ENCODE measurements around the gene GLB1L. TPM values are rescaled to one million over a fixed set of nuclear protein-coding genes. Genes with fewer than 3 reads are reported as not detected.

Gene GLB1L
- total RNA-seq, 1 donor from 2014 or later, result 11.6 TPM

DNA sequence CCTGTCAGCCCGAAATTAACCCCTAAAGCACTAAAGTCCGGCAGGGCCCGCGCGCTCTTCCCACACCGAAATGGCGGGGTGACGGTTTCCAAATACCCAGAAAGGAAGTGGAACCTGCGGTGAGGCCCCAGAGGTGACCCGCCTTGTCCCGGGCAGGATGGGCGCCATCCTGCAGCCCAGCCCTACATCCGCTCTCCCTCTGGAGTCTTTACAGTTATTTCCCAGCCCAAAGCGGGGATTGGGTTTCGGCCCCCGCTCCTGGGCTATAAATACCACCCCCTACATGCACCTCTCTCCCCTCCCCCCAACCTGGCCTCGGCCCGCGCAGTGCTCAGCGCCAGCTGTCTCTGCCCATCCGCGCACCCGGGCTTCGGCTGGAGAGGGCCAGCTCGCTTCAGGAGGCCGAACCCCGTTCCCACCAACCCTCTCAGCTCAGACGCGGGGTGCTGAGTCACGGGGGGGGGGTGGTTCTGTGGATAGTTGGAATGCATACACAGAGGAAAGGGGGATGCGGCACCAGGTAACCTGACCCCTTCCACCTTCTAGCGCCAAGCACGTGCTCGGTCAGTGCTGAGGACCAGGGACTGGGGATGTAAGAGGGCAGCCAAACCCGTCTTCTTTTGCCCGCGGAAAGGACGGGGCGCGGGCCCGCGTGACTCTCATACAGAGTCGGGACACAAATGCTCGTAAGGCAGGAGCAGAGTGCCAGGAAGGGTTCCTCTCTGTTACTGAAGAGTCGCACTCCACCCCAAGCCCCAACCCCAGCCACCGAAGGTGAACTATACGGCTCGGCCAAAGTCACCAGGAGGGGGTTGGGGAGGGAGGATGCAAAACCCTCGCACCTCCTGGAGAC is 7.9 kb upstream of the GLB1L start, which contains the start of gene TUBA4B:
Gene TUBA4B (plus strand): TSS at position 344 of the 853 bp plus-strand sequence. CDS start 165 bp downstream, at position 509.
- H3K27me3 Mint-ChIP-seq (ENCODE audit: low read depth), result peaks cover 67% of the 10 kb centered on the region
- no peak for DNase-seq (ENCODE audit: low spot score in 2 of 2, unreplicated experiment in 2 of 2)
- no peak within 1 kb of the TSS for H3K27ac Mint-ChIP-seq
- H3K9me3 Mint-ChIP-seq, result no peaks in the 10 kb centered on the region
- peak within 1 kb of the TSS; percentile 57 for H3K4me3 Mint-ChIP-seq
- H3K36me3 Mint-ChIP-seq, result no peaks in the 10 kb centered on the region
- peaks cover 28% of the 10 kb centered on the region for H3K4me1 Mint-ChIP-seq
- TF ChIP-seq, protein P1, sequence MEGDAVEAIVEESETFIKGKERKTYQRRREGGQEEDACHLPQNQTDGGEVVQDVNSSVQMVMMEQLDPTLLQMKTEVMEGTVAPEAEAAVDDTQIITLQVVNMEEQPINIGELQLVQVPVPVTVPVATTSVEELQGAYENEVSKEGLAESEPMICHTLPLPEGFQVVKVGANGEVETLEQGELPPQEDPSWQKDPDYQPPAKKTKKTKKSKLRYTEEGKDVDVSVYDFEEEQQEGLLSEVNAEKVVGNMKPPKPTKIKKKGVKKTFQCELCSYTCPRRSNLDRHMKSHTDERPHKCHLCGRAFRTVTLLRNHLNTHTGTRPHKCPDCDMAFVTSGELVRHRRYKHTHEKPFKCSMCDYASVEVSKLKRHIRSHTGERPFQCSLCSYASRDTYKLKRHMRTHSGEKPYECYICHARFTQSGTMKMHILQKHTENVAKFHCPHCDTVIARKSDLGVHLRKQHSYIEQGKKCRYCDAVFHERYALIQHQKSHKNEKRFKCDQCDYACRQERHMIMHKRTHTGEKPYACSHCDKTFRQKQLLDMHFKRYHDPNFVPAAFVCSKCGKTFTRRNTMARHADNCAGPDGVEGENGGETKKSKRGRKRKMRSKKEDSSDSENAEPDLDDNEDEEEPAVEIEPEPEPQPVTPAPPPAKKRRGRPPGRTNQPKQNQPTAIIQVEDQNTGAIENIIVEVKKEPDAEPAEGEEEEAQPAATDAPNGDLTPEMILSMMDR (IDR thresholded peaks at IDR 0.05; ENCODE audit: unreplicated experiment), result no peak

DNA sequence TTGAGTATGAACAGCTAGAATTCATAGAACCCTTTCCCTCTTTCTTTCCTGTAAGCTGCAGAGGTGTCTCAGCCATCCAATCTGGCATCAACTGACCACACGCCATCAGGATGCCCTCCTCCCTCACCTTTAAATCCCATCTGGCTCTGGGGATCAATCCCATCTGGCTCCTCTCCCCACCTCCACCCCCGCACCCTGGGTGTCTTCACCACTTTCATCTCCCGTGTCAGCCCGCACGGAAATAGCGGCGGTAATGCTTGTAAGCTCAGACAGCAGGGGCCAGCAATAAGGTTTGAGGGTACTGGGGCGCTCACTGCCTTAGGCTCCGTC is 7.3 kb upstream of the GLB1L start:
- Mint-ChIP-seq H3K27ac (no peak overlapping the region), H3K36me3 (no peaks in the 10 kb centered on the region), H3K4me1 (peaks cover 28% of the 10 kb centered on the region), H3K27me3 (ENCODE audit: low read depth) (peaks cover 66% of the 10 kb centered on the region), H3K4me3 (no peak overlapping the region), H3K9me3 (no peaks in the 10 kb centered on the region)
- TF ChIP-seq, protein P1 (IDR thresholded peaks at IDR 0.05; ENCODE audit: unreplicated experiment), result no peak
- DNase-seq (ENCODE audit: low spot score in 2 of 2, unreplicated experiment in 2 of 2), result no peak

DNA sequence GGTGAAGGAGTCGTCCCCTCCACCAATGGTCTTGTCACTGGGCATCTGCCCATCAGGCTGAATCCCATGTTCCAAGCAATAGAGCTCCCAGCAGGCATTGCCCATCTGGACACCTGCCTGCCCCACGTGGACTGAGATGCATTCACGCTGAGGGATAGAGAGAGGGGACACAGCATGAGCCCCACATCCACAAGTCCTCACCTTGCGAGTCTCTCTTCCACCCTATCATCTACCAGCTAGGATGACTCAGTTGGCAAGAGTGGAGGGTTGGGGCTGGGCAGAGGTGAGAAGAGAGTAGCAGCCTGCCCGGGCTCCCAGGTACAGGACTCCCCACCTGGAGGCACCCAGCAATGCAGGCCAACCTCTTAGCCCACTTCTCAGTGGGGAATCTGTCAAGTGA is 6.8 kb upstream of the GLB1L start:
- Mint-ChIP-seq H3K27ac (no peak overlapping the region), H3K9me3 (no peaks in the 10 kb centered on the region), H3K27me3 (ENCODE audit: low read depth) (peaks cover 66% of the 10 kb centered on the region), H3K4me3 (no peak overlapping the region), H3K36me3 (no peaks in the 10 kb centered on the region), H3K4me1 (peaks cover 28% of the 10 kb centered on the region)
- TF ChIP-seq, protein P1 (IDR thresholded peaks at IDR 0.05; ENCODE audit: unreplicated experiment), result no peak
- no peak for DNase-seq (ENCODE audit: low spot score in 2 of 2, unreplicated experiment in 2 of 2)

DNA sequence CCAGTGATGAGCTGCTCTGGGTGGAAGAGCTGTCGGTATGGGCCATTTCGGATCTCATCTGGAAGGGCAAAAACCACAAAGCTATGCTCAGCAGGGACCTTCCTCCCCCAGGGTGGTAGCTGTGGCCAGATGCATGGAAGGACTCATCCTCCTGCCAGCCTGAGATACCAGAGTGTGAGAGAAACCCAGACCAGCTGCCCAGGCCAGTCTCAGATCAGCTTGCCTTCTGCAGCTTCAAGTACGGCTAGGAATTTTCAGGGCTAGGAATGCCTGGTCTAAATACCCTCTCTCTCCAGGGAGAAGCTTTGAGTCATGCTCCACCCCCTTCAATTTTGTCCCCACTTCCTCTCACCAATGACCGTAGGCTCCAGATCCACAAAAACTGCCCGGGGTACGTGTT is 6.4 kb upstream of the GLB1L start:
- Mint-ChIP-seq H3K27ac (no peak overlapping the region), H3K4me1 (peaks cover 28% of the 10 kb centered on the region), H3K36me3 (no peaks in the 10 kb centered on the region), H3K9me3 (no peaks in the 10 kb centered on the region), H3K4me3 (no peak overlapping the region), H3K27me3 (ENCODE audit: low read depth) (peaks cover 65% of the 10 kb centered on the region)
- no peak for DNase-seq (ENCODE audit: low spot score in 2 of 2, unreplicated experiment in 2 of 2)
- TF ChIP-seq, protein P1 (IDR thresholded peaks at IDR 0.05; ENCODE audit: unreplicated experiment), result no peak

DNA sequence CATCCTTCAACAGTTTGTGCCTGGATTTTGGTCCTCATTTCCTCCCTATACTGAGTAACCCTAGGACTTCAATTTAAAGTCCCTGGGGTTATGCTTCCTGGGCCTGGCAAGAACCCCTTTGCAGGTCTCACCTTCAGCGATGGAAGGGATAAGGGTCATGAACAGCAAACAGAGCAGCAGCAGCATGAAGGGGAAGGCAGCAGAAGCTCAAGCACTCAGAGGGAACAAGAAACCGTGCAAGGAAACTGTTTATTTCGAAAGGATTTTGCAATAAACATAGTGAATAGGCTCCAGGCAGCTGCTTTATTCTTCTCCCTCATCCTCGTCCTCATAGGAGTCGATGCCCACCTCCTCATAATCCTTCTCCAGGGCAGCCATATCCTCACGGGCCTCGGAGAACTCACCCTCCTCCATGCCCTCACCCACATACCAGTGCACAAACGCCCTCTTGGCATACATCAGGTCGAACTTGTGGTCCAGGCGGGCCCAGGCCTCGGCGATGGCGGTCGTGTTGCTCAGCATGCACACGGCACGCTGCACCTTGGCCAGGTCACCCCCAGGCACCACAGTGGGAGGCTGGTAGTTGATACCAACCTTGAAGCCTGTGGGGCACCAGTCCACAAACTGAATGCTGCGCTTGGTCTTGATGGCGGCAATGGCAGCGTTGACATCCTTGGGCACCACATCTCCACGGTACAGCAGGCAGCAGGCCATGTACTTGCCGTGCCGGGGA is 5.0 kb upstream of the GLB1L start:
- Mint-ChIP-seq H3K4me1 (peaks cover 36% of the 10 kb centered on the region), H3K9me3 (no peaks in the 10 kb centered on the region), H3K27me3 (ENCODE audit: low read depth) (peaks cover 50% of the 10 kb centered on the region), H3K4me3 (no peak overlapping the region), H3K36me3 (no peaks in the 10 kb centered on the region), H3K27ac (no peak overlapping the region)
- TF ChIP-seq, protein P1 (IDR thresholded peaks at IDR 0.05; ENCODE audit: unreplicated experiment), result no peak
- no peak for DNase-seq (ENCODE audit: low spot score in 2 of 2, unreplicated experiment in 2 of 2)
